Upper lobe of left lung (tissue), 6 donors: ENCODE measurements around the gene PRICKLE2. TPM values are rescaled to one million over a fixed set of nuclear protein-coding genes. Genes with fewer than 3 reads are reported as not detected.
A peak's percentile ranks its signal among the peaks of the same experiment; 100 is the strongest.

Experiments
- ATAC-seq, 2 donors: fragments of 200-7000 bp; cut with Tn5 transposase; one replicate each; pipeline ENCODE4 v1.9.1; 2022; ENCODE audit warnings: mild to moderate bottlenecking in 2 of 2, moderate library complexity in 2 of 2; ENCODE audit not compliant: low FRiP score in 2 of 2
- DNase-seq, 2 donors: peaks; one replicate each; pipeline ENCODE4 v3.0.0-alpha.2; 2019 to 2020
- H3K27ac ChIP-seq, 4 donors: fragments of 200-600 bp; sonication (generic); one replicate each; pipeline ENCODE4 v1.5.1; 2016 to 2019
- H3K27me3 ChIP-seq, 4 donors: fragments of 200-600 bp; sonication (generic); one replicate each; pipeline ENCODE4 v1.5.1; 2017 to 2019
- H3K36me3 ChIP-seq, 4 donors: fragments of 200-600 bp; sonication (generic); one replicate each; pipeline ENCODE4 v1.5.1; 2016 to 2019
- H3K4me1 ChIP-seq, 4 donors: fragments of 200-600 bp; sonication (generic); one replicate each; pipeline ENCODE4 v1.5.1; 2018 to 2019
- H3K4me3 ChIP-seq, 4 donors: fragments of 200-600 bp; sonication (generic); one replicate each; pipeline ENCODE4 v1.5.1; 2017 to 2019; ENCODE audit warnings: mild to moderate bottlenecking in 2 of 4, moderate library complexity in 1 of 4
- H3K9me3 ChIP-seq, 4 donors: fragments of 200-600 bp; sonication (generic); one replicate each; pipeline ENCODE4 v1.5.1; 2018 to 2019
- EP300 ChIP-seq, 4 donors: sonication (generic); formaldehyde crosslinking; IDR thresholded peaks; one replicate each; pipeline ENCODE4 v1.5.1; 2017; ENCODE audit warnings: antibody characterized with exemption in 4 of 4, control low read depth in 2 of 4
- POLR2A ChIP-seq, 4 donors: fragments of 450-650 bp; IDR thresholded peaks; one replicate each; pipeline ENCODE4 v1.5.1; 2016 to 2017; ENCODE audit warnings: antibody characterized with exemption in 4 of 4, mild to moderate bottlenecking in 2 of 4
- POLR2AphosphoS5 ChIP-seq, 2 donors: sonication (generic); formaldehyde crosslinking; IDR thresholded peaks; one replicate each; pipeline ENCODE4 v1.5.1; 2017; ENCODE audit warnings: antibody characterized with exemption in 2 of 2
- WGBS, 2 donors: methylation state at CpG; one replicate each; pipeline ENCODE4 v1.1.5; 2017 to 2018; 5-methylcytosine and 5-hydroxymethylcytosine counted together
- total RNA-seq, 6 donors: library from RNA; depleted of rRNA in 4 of 6; stranded (reverse); fragments of >200 nt in 4 of 6; gene quantifications; one replicate each; pipeline versions ENCODE4 v1.1.0 to v1.2.1, GENCODE V29; 2016 to 2021
- TF ChIP-seq, protein P1 (sequence below), 6 experiments: fragments of 450-650 bp in 4 of 6; fragments of 200-600 bp in 2 of 6; sonication (generic) in 2 of 6; IDR thresholded peaks; one replicate each; pipeline ENCODE4 v1.5.1; 2016 to 2019; ENCODE audit warnings: antibody characterized with exemption in 6 of 6
- donor health status: DM: no; HTN: no; CAD: no; lungs with moderate emphysema.
- donor health status: DM: no; HTN: yes; CAD: no; lungs with severe emphysema.

The PRICKLE2 gene
- total RNA-seq, 6 donors from 2014 or later: 28.3 to 68.9 (median 36.3) TPM

DNA sequence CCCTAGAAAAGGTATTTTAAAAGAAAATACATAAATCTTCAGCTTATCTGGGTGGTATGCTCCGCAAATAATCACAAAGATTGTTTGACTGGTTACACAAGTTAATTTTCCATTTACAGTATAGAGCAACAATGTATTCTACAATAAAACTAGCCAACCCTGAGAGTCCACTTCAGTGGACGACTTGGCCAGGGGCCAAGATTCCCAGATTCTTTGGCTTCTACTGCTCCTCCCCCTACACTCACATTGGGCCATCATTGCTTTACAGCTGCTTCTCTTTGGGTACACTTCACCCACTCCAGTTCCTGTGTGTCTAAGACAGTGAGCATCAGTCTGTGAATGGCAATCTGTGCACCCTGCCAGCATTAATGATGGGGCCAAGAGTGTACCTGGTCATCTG is 17.2 kb upstream of the PRICKLE2 start:
- TF ChIP-seq, protein P1, sequence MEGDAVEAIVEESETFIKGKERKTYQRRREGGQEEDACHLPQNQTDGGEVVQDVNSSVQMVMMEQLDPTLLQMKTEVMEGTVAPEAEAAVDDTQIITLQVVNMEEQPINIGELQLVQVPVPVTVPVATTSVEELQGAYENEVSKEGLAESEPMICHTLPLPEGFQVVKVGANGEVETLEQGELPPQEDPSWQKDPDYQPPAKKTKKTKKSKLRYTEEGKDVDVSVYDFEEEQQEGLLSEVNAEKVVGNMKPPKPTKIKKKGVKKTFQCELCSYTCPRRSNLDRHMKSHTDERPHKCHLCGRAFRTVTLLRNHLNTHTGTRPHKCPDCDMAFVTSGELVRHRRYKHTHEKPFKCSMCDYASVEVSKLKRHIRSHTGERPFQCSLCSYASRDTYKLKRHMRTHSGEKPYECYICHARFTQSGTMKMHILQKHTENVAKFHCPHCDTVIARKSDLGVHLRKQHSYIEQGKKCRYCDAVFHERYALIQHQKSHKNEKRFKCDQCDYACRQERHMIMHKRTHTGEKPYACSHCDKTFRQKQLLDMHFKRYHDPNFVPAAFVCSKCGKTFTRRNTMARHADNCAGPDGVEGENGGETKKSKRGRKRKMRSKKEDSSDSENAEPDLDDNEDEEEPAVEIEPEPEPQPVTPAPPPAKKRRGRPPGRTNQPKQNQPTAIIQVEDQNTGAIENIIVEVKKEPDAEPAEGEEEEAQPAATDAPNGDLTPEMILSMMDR (IDR thresholded peaks at IDR 0.05): no peak
- TF ChIP-seq POLR2A (IDR thresholded peaks at IDR 0.05): no peak
- TF ChIP-seq EP300 (IDR thresholded peaks at IDR 0.05): no peak
- TF ChIP-seq POLR2AphosphoS5 (IDR thresholded peaks at IDR 0.05): no peak
- Histone ChIP-seq H3K36me3 (peaks cover 0 to 6% (median under 1%) of the 10 kb centered on the region in 4 donors), H3K4me1 (peaks cover 0 to 7% (median 3%) of the 10 kb centered on the region in 4 donors), H3K27ac (no peak overlapping the region), H3K9me3 (peaks cover 0 to 4% (median 3%) of the 10 kb centered on the region in 4 donors), H3K4me3 (no peak overlapping the region), H3K27me3 (no peaks in the 10 kb centered on the region)
- WGBS, 2 donors: 36 to 52% methylated on average over 2 of the region's 2 CpGs
- DNase-seq (peak in 1 of 2 donors; percentile 53), ATAC-seq (no peak)

DNA sequence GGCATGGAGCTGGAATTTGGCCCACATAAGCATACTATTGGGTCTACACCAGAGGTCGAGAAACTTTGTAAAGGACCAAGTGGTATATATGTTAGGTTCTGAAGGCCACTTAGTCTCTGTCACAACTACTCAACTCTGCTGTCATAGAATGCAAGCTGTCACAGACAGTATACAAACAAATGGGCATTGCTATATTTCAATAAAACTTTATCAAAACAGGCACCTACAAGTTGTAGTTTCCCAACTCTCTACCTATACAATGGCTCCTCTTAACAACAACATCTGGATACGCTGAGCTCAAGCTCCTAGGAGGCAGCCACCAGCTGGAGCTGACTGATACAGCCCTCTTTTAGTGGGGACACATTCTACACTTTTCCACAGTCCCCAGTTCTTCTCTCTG is 15.7 kb upstream of the PRICKLE2 start:
- ATAC-seq: no peak
- Histone ChIP-seq H3K4me1 (peaks cover 0 to 7% (median 3%) of the 10 kb centered on the region in 4 donors), H3K36me3 (peaks cover 0 to 14% (median 4%) of the 10 kb centered on the region in 4 donors), H3K27me3 (no peaks in the 10 kb centered on the region), H3K4me3 (no peak overlapping the region), H3K27ac (no peak overlapping the region), H3K9me3 (peaks cover 0 to 8% (median 4%) of the 10 kb centered on the region in 4 donors)
- WGBS, 2 donors: 71 to 75% methylated on average over 2 of the region's 2 CpGs
- TF ChIP-seq POLR2A (IDR thresholded peaks at IDR 0.05) (no peak), EP300 (IDR thresholded peaks at IDR 0.05) (no peak), POLR2AphosphoS5 (IDR thresholded peaks at IDR 0.05) (no peak)
- TF ChIP-seq, protein P1 (IDR thresholded peaks at IDR 0.05): no peak
- no peak for DNase-seq

DNA sequence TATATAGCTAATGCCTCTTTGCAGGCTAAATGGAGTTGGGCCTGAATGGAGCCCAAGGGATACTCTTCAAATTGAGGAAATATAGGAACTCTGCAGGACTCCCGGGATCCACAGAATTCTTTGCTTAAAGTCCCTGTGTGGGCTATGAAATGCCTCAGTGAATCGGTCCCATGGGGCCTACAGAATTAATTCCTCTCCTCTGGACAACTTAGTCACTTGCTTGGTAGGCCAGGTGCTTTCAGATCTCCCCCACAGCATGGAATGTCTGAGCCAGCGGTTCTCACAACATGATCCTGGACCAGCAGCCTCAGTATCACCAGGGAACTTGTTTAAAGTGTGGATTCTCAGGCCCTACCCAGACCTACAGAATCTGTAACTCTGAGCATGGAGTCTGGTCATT is 15.1 kb upstream of the PRICKLE2 start:
- WGBS, 2 donors: 89 to 91% methylated on average over 3 of the region's 3 CpGs
- Histone ChIP-seq H3K36me3 (peaks cover 0 to 14% (median 4%) of the 10 kb centered on the region in 4 donors), H3K27me3 (no peaks in the 10 kb centered on the region), H3K4me1 (peaks cover 0 to 7% (median 3%) of the 10 kb centered on the region in 4 donors), H3K9me3 (peaks cover 0 to 8% (median 4%) of the 10 kb centered on the region in 4 donors), H3K27ac (no peak overlapping the region), H3K4me3 (no peak overlapping the region)
- TF ChIP-seq EP300 (IDR thresholded peaks at IDR 0.05): no peak
- no peak for TF ChIP-seq POLR2AphosphoS5 (IDR thresholded peaks at IDR 0.05)
- no peak for TF ChIP-seq POLR2A (IDR thresholded peaks at IDR 0.05)
- TF ChIP-seq, protein P1 (IDR thresholded peaks at IDR 0.05): no peak
- DNase-seq (no peak), ATAC-seq (no peak)

DNA sequence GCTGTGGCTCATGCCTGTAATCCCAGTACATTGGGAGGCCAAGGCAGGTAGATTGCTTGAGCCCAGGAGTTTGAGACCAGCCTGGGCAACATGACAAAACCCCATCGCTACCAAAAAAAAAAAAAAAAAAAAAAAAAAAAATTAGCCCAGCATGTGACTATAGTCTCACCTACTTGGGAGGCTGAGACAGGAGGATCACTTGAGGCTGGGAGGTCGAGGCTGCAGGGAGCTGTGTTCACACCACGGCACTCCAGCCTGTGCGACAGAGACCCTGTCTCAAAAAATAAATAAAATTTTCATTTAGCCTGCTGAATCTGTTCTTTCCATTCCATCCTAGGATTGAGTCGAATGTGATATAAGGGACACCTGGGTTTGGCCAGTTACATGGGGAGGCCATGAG is 14.6 kb upstream of the PRICKLE2 start:
- Histone ChIP-seq H3K4me1 (peaks cover 0 to 7% (median 3%) of the 10 kb centered on the region in 4 donors), H3K4me3 (no peak overlapping the region), H3K9me3 (peaks cover 0 to 8% (median 4%) of the 10 kb centered on the region in 4 donors), H3K27me3 (no peaks in the 10 kb centered on the region), H3K36me3 (peaks cover 0 to 14% (median 4%) of the 10 kb centered on the region in 4 donors), H3K27ac (no peak overlapping the region)
- no peak for DNase-seq
- WGBS, 2 donors: 92 to 94% methylated on average over 5 of the region's 5 CpGs
- ATAC-seq: no peak
- TF ChIP-seq EP300 (IDR thresholded peaks at IDR 0.05) (no peak), POLR2AphosphoS5 (IDR thresholded peaks at IDR 0.05) (no peak), POLR2A (IDR thresholded peaks at IDR 0.05) (no peak)
- TF ChIP-seq, protein P1 (IDR thresholded peaks at IDR 0.05): no peak
